ENCODE results near the gene C19orf25. TPM values are rescaled to one million over a fixed set of nuclear protein-coding genes. Genes with fewer than 3 reads are reported as not detected.
A peak's percentile ranks its signal among the peaks of the same experiment; 100 is the strongest.

The C19orf25 gene
- total and polyA plus RNA-seq, 4 donors = 24.1 to 42.6 (median 34.5) TPM

GRCh38 chr19:1459479-1459878, 19.5 kb downstream of the C19orf25 start:
- Histone ChIP-seq H3K4me3 (no peak overlapping the region), H3K27ac (ENCODE audit: low read depth in 1 of 2, low read length in 1 of 2) (no peak overlapping the region), H3K4me1 (ENCODE audit: control insufficient read depth in 5 of 5, insufficient read depth in 5 of 5, low read length in 5 of 5) (peaks cover 0 to 5% (median 0%) of the 10 kb centered on the region in 5 donors), H3K9ac (ENCODE audit: insufficient read depth in 1 of 2, low read length in 2 of 2) (no peak overlapping the region), H3K27me3 (ENCODE audit: control insufficient read depth in 3 of 3, insufficient read depth in 3 of 3, low read length in 2 of 3) (peaks cover 9 to 36% (median 12%) of the 10 kb centered on the region in 3 donors), H3K9me3 (ENCODE audit: control insufficient read depth in 4 of 4, insufficient read depth in 3 of 4, low read length in 3 of 4) (peaks cover 0 to 3% (median 0%) of the 10 kb centered on the region in 4 donors), H3K36me3 (ENCODE audit: control insufficient read depth in 4 of 4, insufficient read depth in 4 of 4, low read length in 4 of 4) (peaks cover 0 to 4% (median 0%) of the 10 kb centered on the region in 4 donors)
- ATAC-seq (ENCODE audit: insufficient read depth, low FRiP score) (no peak), DNase-seq (no peak)
- no peak for TF ChIP-seq CTCF (IDR thresholded peaks at IDR 0.05; ENCODE audit: control extremely low read depth, extremely low read depth)
- WGBS, 2 donors = 66 to 71% methylated on average over 9 of the region's 9 CpGs

GRCh38 chr19:1457892-1458291, 21.1 kb downstream of the C19orf25 start:
- 80 to 87% methylated on average over 16 of the region's 16 CpGs for WGBS, 2 donors
- Histone ChIP-seq H3K9me3 (ENCODE audit: control insufficient read depth in 4 of 4, insufficient read depth in 3 of 4, low read length in 3 of 4) (peaks cover 0 to 3% (median 0%) of the 10 kb centered on the region in 4 donors), H3K4me3 (no peak overlapping the region), H3K36me3 (ENCODE audit: control insufficient read depth in 4 of 4, insufficient read depth in 4 of 4, low read length in 4 of 4) (peaks cover 0 to 4% (median 0%) of the 10 kb centered on the region in 4 donors), H3K27ac (ENCODE audit: low read depth in 1 of 2, low read length in 1 of 2) (no peak overlapping the region), H3K27me3 (ENCODE audit: control insufficient read depth in 3 of 3, insufficient read depth in 3 of 3, low read length in 2 of 3) (peaks cover 11 to 45% (median 12%) of the 10 kb centered on the region in 3 donors), H3K9ac (ENCODE audit: insufficient read depth in 1 of 2, low read length in 2 of 2) (no peak overlapping the region), H3K4me1 (ENCODE audit: control insufficient read depth in 5 of 5, insufficient read depth in 5 of 5, low read length in 5 of 5) (peaks cover 0 to 13% (median 0%) of the 10 kb centered on the region in 5 donors)
- no peak for TF ChIP-seq CTCF (IDR thresholded peaks at IDR 0.05; ENCODE audit: control extremely low read depth, extremely low read depth)
- ATAC-seq (ENCODE audit: insufficient read depth, low FRiP score) (no peak), DNase-seq (no peak)

GRCh38 chr19:1457031-1457739, 21.8 kb downstream of the C19orf25 start:
- WGBS, 2 donors = 12 to 17% methylated on average over 46 to 48 of the region's 48 CpGs
- no peak overlapping the region for H3K27ac ChIP-seq (ENCODE audit: low read depth in 1 of 2, low read length in 1 of 2)
- no peak overlapping the region for H3K9ac ChIP-seq (ENCODE audit: insufficient read depth in 1 of 2, low read length in 2 of 2)
- H3K4me1 ChIP-seq (ENCODE audit: control insufficient read depth in 5 of 5, insufficient read depth in 5 of 5, low read length in 5 of 5) = peaks cover 0 to 14% (median 0%) of the 10 kb centered on the region in 5 donors
- no peak for TF ChIP-seq CTCF (IDR thresholded peaks at IDR 0.05; ENCODE audit: control extremely low read depth, extremely low read depth)
- no peak overlapping the region for H3K4me3 ChIP-seq
- peaks cover 0 to 5% (median 0%) of the 10 kb centered on the region in 4 donors for H3K9me3 ChIP-seq (ENCODE audit: control insufficient read depth in 4 of 4, insufficient read depth in 3 of 4, low read length in 3 of 4)
- DNase-seq (peak in 1 of 3 donors; percentile 37), ATAC-seq (ENCODE audit: insufficient read depth, low FRiP score) (no peak)
- peaks cover 0 to 4% (median 0%) of the 10 kb centered on the region in 4 donors for H3K36me3 ChIP-seq (ENCODE audit: control insufficient read depth in 4 of 4, insufficient read depth in 4 of 4, low read length in 4 of 4)
- peaks cover 15 to 52% (median 15%) of the 10 kb centered on the region in 3 donors for H3K27me3 ChIP-seq (ENCODE audit: control insufficient read depth in 3 of 3, insufficient read depth in 3 of 3, low read length in 2 of 3)

Measured in lung (tissue), 12 donors.